Activated CD8-positive, alpha-beta memory T cell treated with anti-CD3 and anti-CD28 coated beads, Interleukin-2, amount 50 U/mL, for 24 hours (primary cell): ENCODE data around the gene DPYSL3.

ENCODE experiments used
- DNase-seq: peaks from one replicate; pipeline ENCODE4 v3.0.0-alpha.2; 2020; ENCODE audit errors: extremely low read depth

DPYSL3 gene

DNA sequence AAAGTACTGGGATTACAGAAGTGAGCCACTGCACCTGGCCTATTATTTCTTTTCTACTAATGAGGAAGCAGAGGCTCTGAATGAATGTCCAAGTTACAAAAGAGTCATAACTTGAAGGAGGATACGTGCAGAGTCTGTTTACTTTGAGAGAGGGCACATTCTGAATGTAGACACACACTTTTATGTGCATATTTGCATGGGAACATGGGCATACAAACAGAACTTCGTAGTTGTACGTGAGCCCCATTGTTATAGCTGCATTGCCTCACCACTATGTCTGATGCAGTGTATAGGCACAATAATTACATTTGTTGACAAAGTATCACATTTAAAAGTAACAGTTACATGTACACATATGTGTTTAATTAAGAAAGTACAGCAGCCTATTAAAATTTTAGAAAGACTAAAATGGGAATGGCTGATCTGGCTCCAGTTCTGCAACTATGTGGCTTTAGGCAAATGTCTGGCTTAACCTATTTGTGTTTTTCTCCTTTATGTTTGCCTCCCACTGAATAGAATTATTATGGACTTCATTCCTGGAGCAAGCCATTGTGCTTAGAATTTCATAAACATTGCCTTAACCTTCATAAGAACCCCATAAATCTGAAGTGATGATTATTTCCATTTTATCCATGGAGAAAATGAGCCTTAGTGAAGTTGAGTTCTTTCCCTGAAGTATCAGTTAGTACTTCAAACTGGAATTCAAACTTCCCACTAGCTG, 3.0 kb upstream of the DPYSL3 start:
- DNase-seq = no peak

DNA sequence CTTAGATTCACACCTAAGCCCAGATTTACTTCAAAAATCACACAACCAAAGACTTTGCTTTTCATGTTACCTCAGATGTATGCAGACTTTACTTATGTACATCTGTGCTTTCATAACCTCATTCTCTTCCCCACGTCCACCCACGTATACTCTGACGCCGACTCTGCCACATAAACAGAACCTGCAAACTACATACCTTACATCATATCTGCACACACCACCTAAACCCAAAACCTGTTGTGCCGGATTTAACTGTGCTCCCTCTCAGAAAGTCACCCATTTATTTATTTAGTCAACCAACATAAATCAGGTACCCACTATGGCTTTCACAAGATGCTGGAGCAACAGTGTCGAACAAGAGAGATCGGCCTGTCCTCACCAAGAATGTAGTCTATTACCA, 1.0 kb upstream of the DPYSL3 start:
- DNase-seq = no peak

DNA sequence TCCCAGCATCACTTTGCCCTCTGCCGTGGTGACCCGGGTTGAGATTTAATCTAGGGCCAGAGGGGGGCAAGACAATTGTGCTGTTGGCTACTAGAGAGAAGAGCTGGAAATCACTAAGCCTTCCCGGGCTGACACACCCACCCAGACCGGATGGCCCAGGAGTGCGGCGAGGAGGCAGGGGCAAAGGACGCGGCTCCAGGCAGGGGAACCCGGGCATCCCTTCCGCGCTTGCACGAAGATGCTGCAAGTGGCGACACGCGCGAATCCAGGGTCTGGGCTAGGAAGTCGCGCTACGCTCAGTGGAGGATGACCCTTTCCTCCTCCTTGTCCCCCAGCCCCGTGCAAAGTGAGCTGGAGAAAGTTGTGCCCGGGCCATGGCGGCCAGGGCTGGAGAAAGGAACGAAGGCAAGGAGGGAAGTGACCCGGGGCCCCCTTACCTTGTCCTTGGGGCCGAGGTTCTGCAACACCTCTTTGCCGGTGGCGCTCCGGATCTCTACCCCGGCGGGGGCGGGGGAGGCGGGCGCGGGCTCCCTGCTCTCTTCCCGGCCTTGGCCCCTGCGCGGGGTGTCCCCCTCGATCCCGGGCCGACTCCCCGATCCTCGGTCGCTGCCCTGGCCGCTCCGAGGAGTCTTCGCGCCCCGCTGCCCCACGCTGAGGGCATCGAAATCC, 693 bp downstream of the DPYSL3 start:
- no peak for DNase-seq

DNA sequence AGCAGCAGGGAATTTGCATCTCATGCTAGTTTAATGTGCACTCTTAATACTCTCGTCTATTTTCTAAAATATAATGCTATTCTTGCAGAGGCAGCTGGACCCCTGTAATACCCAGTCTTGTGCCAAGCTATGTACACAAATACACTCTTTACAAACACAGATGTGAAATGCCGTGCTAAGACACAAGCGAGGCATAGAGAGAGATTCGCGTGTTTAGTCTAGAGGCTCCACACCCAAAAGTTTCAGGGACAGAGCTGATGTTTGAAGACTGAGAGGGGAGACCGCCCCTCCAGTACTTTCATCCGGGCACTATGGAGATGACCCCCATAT, 1.2 kb downstream of the DPYSL3 start:
- DNase-seq = no peak

DNA sequence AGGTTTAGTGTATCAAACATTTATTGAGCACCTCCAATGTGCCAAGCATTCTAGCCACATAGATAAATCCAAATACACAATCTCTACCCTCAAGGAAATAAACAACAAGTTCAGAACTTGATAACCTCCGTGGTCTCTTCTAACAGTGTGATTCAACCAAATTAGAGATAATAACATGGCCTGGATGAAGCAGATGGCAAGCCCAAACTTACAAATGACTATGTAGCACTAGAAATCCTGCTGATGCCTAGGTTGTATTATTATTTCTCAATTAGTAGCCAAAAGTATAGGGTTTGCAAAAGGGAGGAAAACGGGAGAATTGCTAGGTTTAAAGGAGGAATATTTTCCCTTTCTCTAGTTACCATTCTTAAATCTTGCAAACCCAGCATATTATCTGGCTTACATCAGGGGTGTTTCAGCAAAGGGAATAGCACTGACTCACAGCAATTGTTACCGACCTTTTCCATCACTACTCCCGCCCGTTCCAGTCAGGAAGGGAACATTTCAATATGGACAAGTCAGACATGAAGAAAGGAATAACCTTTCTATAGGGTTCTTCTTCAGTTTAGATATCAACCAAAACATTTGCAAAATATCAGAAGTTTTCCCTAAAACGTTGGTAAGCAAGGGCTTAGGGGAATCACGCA, 2.3 kb downstream of the DPYSL3 start:
- DNase-seq = no peak

DNA sequence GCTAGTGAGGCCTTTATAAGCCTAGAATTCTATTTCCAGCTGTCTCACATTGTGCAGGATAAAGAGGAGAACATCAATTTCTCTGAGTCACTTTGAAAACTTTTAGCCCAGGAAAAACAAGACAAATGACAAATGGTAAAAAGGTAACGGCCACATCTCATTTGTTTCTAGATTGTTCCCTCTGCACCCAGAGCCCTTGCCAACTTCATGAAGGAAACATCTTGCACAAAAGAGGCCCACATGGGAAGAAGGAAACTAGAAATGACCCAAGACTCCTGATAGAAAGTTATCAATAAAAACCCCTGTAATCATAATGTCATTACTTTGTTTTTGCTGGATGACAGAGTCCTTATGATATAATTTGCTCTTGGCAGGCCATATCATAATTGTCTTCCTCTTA, 5.3 kb downstream of the DPYSL3 start:
- DNase-seq = no peak

DNA sequence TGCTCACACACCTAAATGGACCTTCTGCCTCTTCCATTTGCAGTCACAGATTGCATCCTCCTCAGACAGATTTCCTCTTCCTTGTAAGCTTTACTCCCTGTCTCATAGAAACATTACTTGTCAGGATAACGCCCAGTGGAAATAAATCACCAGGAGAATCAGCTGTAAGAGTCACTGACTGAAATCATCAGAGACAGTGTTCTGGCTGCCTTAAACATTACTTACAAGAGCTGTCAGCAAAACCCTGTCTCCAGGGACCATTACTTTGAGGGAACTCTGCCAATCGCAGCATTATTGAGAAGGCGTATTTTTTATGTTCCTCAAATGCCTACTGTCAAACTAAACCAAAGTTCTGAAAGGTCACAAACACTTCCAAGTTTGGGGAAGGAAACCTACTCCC, 5.9 kb downstream of the DPYSL3 start:
- no peak for DNase-seq

DNA sequence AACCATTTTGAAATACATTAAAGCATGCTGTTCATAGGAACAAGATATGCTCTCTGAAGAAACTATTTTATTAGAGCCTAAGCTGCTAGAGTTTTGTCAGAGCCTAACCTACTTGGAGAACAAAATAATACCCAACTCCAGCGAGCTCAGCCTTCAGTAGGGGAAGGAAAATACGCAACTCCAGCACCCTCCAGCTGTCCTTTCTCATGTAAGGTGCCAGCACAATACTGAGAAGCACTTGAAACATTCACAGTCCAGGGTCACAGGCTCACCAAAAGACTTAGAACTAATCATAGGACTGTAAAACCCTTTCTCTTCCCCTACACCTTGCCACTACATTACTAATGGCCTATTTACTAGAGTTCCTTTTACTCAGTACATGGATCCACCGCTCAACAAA, 18.9 kb downstream of the DPYSL3 start:
- DNase-seq = no peak

DNA sequence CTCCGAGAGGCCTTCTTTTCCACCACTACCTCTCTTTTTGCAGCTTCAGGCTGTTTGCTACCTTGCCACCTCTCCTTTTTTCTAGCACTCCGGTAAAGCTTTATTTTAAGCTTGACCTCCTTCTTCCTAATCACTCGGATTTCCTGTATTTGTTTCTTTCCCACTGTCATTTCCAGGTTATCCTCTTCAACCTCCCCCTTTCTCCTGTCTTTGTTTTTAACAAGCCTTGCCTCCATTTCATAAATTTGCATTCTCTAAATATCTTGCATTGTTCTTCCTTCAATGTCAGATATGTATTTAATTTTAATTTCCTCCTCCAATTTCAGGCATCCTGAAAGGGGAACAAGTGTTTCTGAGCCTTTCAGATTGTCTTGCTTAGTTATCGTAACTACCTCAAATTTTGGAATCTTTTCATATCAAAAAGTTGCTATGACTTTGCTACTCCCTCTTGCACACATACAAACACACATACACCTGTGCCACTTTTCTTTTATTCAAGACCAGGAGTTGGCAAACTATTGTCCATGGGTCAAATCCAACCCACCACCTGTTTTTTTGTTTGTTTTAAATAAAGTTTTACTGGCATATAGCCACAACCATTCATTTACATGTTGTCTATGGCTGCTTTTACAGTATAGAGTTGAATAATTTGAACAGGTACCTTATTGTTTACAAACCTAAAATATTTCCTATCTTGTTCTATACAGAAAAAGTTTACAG, 22.7 kb downstream of the DPYSL3 start:
- DNase-seq = no peak

DNA sequence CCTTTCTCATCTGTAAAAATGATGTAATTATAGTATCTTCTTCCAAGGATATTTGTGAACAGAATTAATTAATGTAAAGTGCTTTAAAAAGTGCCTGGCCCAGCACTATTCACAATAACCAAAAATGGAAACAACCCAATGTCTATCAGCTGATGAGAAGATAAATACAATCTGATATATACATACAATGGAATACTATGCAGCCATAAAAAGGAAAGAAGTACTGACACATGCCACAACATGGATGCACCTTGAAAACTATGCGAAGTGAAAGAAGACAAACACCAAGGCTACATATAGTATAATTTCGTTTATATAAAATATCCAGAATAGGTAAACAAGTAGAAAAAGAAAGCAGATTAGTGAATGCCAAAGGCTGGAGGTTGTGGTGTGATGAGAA, 24.1 kb downstream of the DPYSL3 start:
- DNase-seq = no peak

DNA sequence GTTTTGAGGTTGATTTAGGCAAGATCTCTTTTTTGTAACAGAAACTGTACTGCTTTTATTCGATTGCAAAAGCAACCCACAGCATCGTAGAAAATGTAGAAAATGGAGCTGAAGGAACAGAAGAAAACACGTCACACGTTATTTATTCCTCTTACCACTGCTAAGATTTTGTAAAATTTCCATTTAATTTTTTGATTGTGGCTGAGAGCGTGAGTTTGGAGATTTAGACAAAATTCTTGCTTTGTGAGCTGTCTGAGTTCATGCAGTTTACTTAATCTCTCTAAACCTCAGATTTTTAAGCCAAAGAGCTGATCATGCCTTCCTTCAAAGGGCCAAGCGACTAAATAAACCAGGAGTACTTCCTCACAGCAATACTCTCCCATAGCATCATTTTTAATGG, 24.8 kb downstream of the DPYSL3 start:
- no peak for DNase-seq

DNA sequence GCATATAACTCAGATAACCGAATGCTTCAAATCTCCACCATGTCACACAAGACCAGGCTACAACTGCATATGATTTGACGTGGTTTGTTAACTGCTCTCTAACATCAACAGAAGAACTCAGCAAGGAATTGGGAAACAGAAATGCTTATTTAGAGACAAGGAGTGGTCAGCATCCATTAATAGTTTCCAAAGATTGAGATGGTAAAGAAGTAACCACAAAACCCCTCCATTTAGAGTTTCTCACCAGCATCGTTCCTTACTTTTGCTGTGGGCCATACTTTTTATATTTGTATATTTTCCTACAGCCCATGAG, 25.2 kb downstream of the DPYSL3 start:
- DNase-seq = no peak

DNA sequence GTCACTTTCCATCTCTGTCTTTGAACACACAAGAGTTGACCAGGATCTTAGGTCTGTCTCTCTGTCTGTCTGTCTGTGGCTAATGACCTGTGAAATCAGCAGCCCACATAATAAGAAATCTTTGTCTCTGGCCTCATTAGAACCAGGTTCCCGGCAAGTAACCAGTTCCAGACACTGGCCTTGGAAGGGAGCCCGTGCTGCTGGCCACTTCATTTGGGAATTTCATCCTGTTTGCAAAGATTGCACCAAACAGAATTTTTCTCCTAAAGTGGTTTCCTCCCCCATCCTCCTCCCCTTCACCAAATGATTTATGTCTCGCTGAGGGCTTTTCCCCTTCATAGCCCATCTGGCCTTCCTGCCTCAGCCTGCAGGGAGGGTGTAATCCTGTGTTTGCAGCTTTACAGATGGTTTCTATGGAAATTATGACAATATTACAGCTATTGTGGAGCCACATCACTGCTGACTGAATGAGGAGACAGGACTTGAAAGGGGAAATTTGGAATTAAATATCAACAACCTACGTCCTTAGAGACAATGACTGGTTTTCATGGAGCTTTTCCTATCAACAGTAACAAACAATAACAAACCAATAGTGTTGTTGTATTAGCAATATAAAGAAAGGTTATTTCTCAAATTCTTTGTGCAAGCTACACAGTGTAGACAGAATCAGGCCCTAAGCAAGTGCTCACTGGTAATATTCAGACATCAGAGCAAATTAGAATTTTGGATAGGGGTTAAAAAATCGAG, 25.7 kb downstream of the DPYSL3 start:
- no peak for DNase-seq

DNA sequence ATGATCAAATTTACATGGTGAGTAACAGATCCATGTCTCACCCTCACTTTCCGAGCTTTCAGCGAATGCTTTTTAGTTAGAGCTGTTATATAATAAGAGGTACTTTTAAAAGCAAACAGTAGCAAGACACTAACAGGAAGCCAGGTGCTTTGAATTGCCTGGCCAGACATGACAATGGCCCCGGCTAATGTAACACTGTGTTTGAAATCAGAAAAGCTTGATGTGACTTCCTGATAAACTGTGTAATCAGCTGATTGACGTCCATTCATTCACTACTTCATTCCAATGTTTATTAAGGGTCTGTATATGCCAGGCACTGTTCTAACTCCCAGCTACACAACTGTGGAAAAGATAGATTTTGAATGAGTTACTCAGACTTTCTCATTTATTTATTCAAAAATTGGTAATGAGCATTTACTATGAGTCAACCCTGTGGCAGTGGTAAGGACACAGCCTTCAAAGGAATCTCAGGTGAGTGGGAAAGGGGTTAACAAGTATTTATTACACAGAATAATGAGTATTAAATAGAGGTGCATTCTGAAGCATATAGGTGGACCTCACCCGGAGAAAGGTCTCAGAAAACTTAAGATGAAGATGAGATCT, 26.6 kb downstream of the DPYSL3 start:
- DNase-seq = no peak

DNA sequence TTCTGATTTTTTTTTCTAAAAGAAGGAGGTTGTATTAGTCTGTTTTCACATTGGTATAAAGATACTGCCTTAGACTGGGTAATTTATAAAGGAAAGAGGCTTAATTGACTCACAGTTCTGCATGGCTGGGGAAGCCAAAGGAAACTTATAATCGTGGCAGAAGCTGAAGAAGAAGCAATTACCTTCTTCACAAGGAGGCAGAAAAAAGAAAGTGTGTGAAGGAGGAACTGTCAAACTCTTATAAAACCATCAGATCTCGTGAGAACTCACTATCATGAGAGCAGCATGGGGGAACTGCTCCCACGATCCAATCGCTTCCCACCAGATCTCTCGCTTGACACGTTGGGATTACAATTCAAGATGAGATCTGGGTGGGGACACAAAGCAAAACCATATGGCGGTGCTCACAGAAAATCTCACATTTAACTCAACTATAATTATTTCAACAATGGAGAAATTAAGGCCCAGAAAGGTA, 27.1 kb downstream of the DPYSL3 start:
- DNase-seq = no peak

DNA sequence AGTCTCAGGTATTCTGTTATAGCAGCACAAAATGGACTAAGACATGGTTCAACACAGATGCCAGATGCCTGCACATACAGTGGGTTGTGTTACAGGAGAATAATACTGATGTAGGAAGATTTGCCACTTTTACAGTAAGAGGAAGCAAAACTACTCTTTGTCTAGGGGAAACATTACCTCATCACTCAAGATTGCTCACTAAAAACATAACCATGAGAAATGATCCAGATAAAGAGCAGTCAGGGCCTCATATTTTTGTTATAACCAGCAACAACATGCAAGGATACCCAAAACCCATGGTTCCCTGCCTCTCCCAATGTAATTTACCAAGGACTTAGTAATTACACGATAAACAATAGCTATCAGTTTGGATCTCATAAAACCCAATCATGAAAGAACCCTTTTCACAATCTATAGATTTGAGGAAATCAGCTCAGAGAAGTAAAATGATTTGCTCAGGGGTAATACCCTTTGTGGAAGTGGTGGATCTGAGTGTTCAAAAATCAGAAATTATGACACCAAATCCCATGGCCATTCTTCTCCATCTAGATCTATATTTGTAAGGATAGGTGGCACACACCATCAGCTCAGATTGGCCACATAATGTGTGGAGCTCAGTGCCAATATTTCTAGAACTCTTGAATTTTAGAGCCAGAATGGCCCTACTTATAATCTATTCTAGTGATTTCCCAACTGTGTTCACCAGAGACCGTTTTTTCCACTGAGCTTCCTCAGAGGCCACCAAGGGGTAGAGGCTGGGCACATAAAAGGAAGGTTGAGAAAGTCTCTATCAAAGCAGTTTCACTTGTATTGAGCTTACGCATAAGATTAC, 27.8 kb downstream of the DPYSL3 start:
- no peak for DNase-seq

DNA sequence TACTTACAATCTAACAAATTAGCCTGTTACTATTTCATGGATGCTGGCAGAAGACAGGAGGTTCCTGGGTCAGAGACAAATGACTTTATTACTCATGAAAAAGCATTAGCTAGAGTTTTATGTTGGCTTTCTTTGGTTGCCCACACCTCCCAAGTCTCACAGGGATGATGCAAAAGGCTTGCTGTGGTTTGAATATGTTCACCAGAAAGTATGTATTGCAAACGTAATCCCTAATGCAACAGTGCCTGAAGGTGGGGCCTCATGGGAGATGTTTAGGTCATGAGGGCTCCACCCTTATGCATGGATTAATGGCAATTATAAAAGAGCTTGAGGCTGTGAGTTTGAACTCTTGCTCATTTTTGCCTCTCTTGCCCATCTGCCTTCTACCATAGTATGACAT, 28.5 kb downstream of the DPYSL3 start:
- no peak for DNase-seq

DNA sequence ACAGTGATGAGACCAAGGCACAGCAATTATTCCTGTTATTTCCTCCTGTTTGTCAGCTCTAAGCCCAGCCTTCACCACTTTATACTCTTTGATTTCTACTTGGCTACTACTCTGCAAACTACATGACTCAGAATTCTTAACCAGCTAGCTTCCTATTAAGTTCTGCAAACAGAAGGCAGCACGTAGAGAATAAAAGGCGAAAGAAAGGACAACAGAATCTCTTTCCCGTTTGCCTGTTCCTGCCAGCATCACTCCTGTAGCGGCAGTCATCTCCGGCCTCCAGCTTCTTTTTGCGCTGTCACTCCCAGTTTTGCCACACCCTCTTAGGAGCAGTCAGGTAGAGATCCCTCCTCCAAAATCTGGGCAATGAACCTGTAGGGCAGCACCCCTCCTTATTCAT, 29.9 kb downstream of the DPYSL3 start:
- DNase-seq = no peak

DNA sequence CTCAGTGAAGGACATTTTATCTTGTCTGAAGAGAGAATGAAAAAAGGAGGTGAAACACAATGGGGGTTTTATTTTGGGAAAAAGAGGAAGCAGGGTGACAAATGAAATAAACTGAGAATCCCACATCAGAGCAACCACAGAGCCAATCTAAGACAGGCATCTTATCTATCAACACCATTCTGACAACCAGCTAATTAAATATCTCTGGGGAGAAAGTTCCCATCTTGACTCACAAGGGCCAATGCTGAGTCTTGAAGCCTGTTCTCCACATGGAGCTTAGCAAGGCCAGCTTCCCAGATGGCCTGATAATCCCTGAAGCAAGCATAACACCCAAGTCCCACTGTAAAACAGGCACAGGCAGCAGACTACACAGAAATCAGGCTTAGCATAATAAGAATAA, 30.4 kb downstream of the DPYSL3 start:
- no peak for DNase-seq

DNA sequence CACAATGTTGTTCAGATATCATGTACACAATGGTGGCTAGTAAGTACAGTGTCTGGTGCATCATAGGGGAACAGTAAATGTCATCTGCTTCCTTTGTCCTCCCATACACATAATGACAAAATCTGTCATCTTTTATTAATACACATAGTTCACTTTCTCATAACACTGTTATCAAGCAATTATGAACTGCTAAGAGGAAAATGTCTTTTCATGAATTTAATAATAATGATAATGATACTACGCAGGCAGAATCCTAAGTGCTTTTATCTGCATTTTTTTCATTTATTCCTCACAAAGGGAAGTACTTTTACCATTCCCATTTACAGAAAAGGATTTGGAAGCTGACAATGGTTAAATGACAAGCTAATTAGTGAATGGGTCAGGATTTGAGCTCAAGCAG, 35.7 kb downstream of the DPYSL3 start:
- DNase-seq = no peak
